Loucy (cell line): ENCODE measurements around the gene SMG6.

Experiments
- H2AFZ ChIP-seq: fragments of 200-600 bp; sonication (generic); 2 replicates; pipeline ENCODE4 v1.6.0; 2016; ENCODE audit warnings: antibody characterized with exemption, mild to moderate bottlenecking, low read length, moderate library complexity
- H3F3A ChIP-seq: fragments of 200-600 bp; 2 replicates; pipeline ENCODE4 v1.6.0; 2016; ENCODE audit warnings: antibody characterized with exemption, low read depth, mild to moderate bottlenecking
- H3K27me3 ChIP-seq: fragments of 200-600 bp; sonication (generic); 2 replicates; pipeline ENCODE4 v1.6.1; 2014; ENCODE audit warnings: low read length, mild to moderate bottlenecking; ENCODE audit not compliant: insufficient read depth, poor library complexity, severe bottlenecking
- H3K36me3 ChIP-seq: fragments of 200-600 bp; sonication (generic); 2 replicates; pipeline ENCODE4 v1.6.1; 2016; ENCODE audit warnings: low read length; ENCODE audit not compliant: insufficient read depth
- H3K4me1 ChIP-seq: fragments of 200-600 bp; sonication (generic); 2 replicates; pipeline ENCODE4 v1.5.1; 2014; ENCODE audit warnings: low read length, mild to moderate bottlenecking; ENCODE audit not compliant: insufficient read depth, poor library complexity, severe bottlenecking
- H3K4me2 ChIP-seq: fragments of 200-600 bp; sonication (generic); 2 replicates; pipeline ENCODE4 v1.6.0; 2014; ENCODE audit warnings: antibody characterized with exemption, low read length, low read depth, mild to moderate bottlenecking; ENCODE audit not compliant: poor library complexity, severe bottlenecking
- H3K4me3 ChIP-seq: fragments of 200-600 bp; sonication (generic); 2 replicates; pipeline ENCODE4 v1.5.1; 2014; ENCODE audit warnings: low read length, mild to moderate bottlenecking, mixed read lengths; ENCODE audit not compliant: poor library complexity, severe bottlenecking
- H3K79me2 ChIP-seq: fragments of 200-600 bp; sonication (generic); 2 replicates; pipeline ENCODE4 v1.6.1; 2014; ENCODE audit warnings: low read length; ENCODE audit not compliant: insufficient read depth
- H3K9ac ChIP-seq: fragments of 200-600 bp; sonication (generic); 2 replicates; pipeline ENCODE4 v1.6.0; 2014; ENCODE audit warnings: mild to moderate bottlenecking, low read depth, low read length, moderate library complexity; ENCODE audit not compliant: poor library complexity, severe bottlenecking
- H3K9me2 ChIP-seq: fragments of 200-600 bp; sonication (generic); replicated peaks from 2 replicates; pipeline ENCODE4 v1.6.1; 2016; ENCODE audit warnings: low read depth, low read length, mixed read lengths
- H3K9me3 ChIP-seq: fragments of 200-600 bp; sonication (generic); 2 replicates; pipeline ENCODE4 v1.6.1; 2014; ENCODE audit warnings: mild to moderate bottlenecking, antibody characterized with exemption, low read length, low read depth; ENCODE audit not compliant: insufficient read depth
- H4K20me1 ChIP-seq: fragments of 200-600 bp; sonication (generic); 2 replicates; pipeline ENCODE4 v1.6.0; 2014; ENCODE audit warnings: antibody characterized with exemption, low read length, mild to moderate bottlenecking; ENCODE audit not compliant: insufficient read depth, poor library complexity, severe bottlenecking
- CTCF ChIP-seq: fragments of 200-600 bp; sonication (generic); conservative IDR thresholded peaks from 2 replicates; pipeline ENCODE4 v1.5.1; 2014; ENCODE audit warnings: mild to moderate bottlenecking, antibody characterized with exemption, low read length
- EZH2phosphoT487 ChIP-seq: fragments of 200-600 bp; IDR thresholded peaks from 2 replicates; pipeline ENCODE4 v1.6.1; 2018; ENCODE audit warnings: antibody characterized with exemption, mild to moderate bottlenecking, moderate library complexity, borderline replicate concordance

Gene SMG6

GRCh38 chr17:2082003-2082781 is 221.4 kb downstream of the SMG6 start:
- Histone ChIP-seq H3K4me3 (no peak overlapping the region), H3K79me2 (no peaks in the 10 kb centered on the region), H3F3A (no peaks in the 10 kb centered on the region), H3K9me3 (no peaks in the 10 kb centered on the region), H3K27me3 (no peaks in the 10 kb centered on the region), H3K4me1 (peaks cover 30% of the 10 kb centered on the region), H3K9ac (no peak overlapping the region), H3K4me2 (no peak overlapping the region), H2AFZ (no peak overlapping the region), H3K9me2 (no peaks in the 10 kb centered on the region), H4K20me1 (no peaks in the 10 kb centered on the region), H3K36me3 (peaks cover 77% of the 10 kb centered on the region; the same call in 1 of the 2 replicates)
- TF ChIP-seq CTCF: no peak
- no peak for TF ChIP-seq EZH2phosphoT487

DNA sequence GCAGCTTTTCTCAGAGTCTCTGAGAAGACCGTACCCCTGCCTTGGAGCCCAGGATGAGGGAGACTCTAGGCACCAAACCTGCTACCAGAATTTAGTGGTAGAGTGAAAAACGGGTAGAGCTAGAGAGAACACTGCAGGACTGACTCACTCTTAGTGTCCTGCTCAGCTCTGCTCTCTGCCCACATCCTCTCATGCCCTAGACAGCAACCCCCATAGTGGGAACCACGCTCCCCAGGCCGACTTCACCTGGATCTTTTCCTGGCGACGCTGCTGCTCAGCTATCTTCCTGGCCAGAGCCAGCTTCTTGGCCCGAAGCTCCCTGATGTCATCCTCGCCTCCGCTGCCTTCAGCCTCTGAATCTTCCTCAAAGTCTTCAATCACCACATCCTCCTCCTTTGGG is 222.0 kb downstream of the SMG6 start:
- peaks cover 24% of the 10 kb centered on the region for H3K4me1 ChIP-seq
- no peaks in the 10 kb centered on the region for H3K9me3 ChIP-seq
- no peak overlapping the region for H3K4me2 ChIP-seq
- H3K27me3 ChIP-seq: no peaks in the 10 kb centered on the region
- H3K4me3 ChIP-seq: no peak overlapping the region
- TF ChIP-seq CTCF (no peak), EZH2phosphoT487 (no peak)
- H3K36me3 ChIP-seq: peaks cover 83% of the 10 kb centered on the region; the same call in 1 of the 2 replicates
- no peaks in the 10 kb centered on the region for H4K20me1 ChIP-seq
- no peaks in the 10 kb centered on the region for H3K9me2 ChIP-seq
- H3K9ac ChIP-seq: no peak overlapping the region
- H3F3A ChIP-seq: no peaks in the 10 kb centered on the region
- no peaks in the 10 kb centered on the region for H3K79me2 ChIP-seq
- no peak overlapping the region for H2AFZ ChIP-seq

DNA sequence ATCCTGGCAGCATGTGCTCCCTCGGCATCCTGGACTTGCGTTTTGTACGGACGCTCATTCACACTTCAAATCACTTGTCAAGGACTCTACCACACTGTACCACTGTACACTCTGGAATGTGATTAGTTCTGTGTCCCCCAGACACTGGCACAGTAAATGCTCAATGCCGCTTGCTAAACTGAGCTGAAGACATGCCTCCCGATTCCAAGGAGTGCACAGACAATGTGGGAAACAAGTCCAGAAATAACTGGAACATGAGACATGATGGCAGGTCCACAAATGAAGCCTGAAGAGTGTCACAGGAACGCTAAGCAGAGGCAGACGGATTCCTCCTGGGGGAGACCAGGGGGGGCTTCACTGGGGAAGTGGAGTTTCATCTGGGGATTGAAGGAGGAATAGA is 226.5 kb downstream of the SMG6 start:
- H4K20me1 ChIP-seq: no peaks in the 10 kb centered on the region
- H3K4me3 ChIP-seq: no peak overlapping the region
- H3F3A ChIP-seq: no peaks in the 10 kb centered on the region
- TF ChIP-seq EZH2phosphoT487: no peak
- no peak for TF ChIP-seq CTCF
- H3K9me3 ChIP-seq: no peaks in the 10 kb centered on the region
- no peaks in the 10 kb centered on the region for H3K79me2 ChIP-seq
- H2AFZ ChIP-seq: no peak overlapping the region
- no peaks in the 10 kb centered on the region for H3K9me2 ChIP-seq
- no peaks in the 10 kb centered on the region for H3K4me1 ChIP-seq
- peaks cover 74% of the 10 kb centered on the region; the same call in 1 of the 2 replicates for H3K36me3 ChIP-seq
- no peak overlapping the region for H3K9ac ChIP-seq
- H3K27me3 ChIP-seq: no peaks in the 10 kb centered on the region
- no peak overlapping the region for H3K4me2 ChIP-seq
